Activated CD8-positive, alpha-beta T cell treated with anti-CD3 and anti-CD28 coated beads for 36 hours (primary cell): ENCODE results near the gene PIK3AP1. TPM values are rescaled to one million over a fixed set of nuclear protein-coding genes. Genes with fewer than 3 reads are reported as not detected.

ENCODE experiments used
- ATAC-seq: fragments of 200-7000 bp; cut with Tn5 transposase; one replicate; pipeline ENCODE4 v1.10.0; 2021; ENCODE audit warnings: mild to moderate bottlenecking, moderate library complexity
- CTCF ChIA-PET: fragments of 350-600 bp; sonication (Branson Sonifier 250); formaldehyde crosslinking; loops from one replicate; lab custom pipeline; 2021; ENCODE audit warnings: antibody characterized with exemption; lab: Charles Lee
- POLR2A ChIA-PET: fragments of 350-600 bp; sonication (Branson Sonifier 250); formaldehyde crosslinking; loops from one replicate; lab custom pipeline; 2021; ENCODE audit warnings: antibody characterized with exemption; lab: Charles Lee
- DNase-seq: peaks from one replicate; pipeline ENCODE4 v3.0.0-alpha.2; 2020
- H3K27ac Mint-ChIP-seq: one replicate; pipeline ENCODE4 v1.8.0; 2021; ENCODE audit warnings: mild to moderate bottlenecking, mixed read lengths
- H3K27me3 Mint-ChIP-seq: one replicate; pipeline ENCODE4 v1.8.0; 2021; ENCODE audit warnings: mixed read lengths
- H3K36me3 Mint-ChIP-seq: one replicate; pipeline ENCODE4 v1.8.0; 2021; ENCODE audit warnings: low read depth, mixed read lengths
- H3K4me1 Mint-ChIP-seq: one replicate; pipeline ENCODE4 v1.8.0; 2021; ENCODE audit warnings: low read depth, mixed read lengths
- H3K4me3 Mint-ChIP-seq: one replicate; pipeline ENCODE4 v1.8.0; 2021; ENCODE audit warnings: mild to moderate bottlenecking, moderate library complexity, mixed read lengths
- H3K9me3 Mint-ChIP-seq: one replicate; pipeline ENCODE4 v1.8.0; 2021; ENCODE audit warnings: mixed read lengths
- CTCF ChIP-seq: fragments of 200-600 bp; IDR thresholded peaks from one replicate; pipeline ENCODE4 v1.8.0; 2022; ENCODE audit warnings: antibody characterized with exemption, mild to moderate bottlenecking
- intact Hi-C: fragments of 100-400 bp; cut with micrococcal nuclease; formaldehyde crosslinking; loops from one replicate; pipeline ENCODE4 v1.10.0; 2022
- total RNA-seq, 2 experiments: library from RNA; stranded (reverse); gene quantifications; one replicate each; pipeline ENCODE4 v1.2.3, GENCODE V29; 2021

Gene PIK3AP1
- 1 to 10 TPM; 4.1 to 4.7 TPM for total RNA-seq

DNA sequence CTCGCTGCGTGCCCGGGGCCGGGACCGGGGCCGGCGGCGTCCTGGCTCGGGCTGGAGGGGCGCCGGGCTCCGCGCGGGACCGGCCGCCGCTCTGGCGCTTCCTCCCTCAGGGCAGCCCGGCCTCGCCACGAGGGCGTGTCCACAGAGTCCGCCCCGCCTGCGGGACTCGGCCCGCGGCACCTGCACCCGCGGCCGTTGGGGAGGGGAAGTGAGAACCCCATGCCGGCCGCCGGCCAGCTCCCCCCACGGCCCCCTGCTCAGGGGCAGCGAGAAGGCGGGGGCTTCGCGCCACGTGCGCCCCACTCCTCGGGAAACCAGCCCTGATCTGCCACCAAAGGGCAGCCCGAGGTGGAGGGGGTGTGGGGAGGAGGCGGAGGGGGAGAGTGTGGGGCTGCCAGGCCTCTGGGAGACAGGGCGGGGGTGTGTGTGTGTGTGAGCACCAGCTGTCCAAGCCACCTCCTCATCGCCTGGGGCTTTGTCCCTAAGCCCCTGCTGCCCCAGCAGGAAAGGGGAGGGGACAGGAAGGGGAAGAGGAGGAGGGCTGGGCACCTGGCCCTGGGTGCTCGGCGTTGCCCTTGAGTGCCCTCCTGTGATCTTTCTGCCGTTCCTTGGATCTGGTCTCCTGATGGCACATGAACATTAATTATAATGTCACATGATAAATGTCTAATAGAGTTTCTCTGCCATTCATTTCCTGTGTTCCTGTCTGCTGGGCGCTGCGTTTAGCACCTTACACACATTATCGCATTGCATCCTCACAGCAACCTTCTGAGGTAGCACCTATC, at the start of gene PIK3AP1:
Gene PIK3AP1, minus strand, starts transcription at position 93 of the 785 bp plus-strand sequence. CDS start 120 bp downstream, outside the sequence.
- CTCF ChIA-PET = interaction anchor here (0.8 to 1.5 kb wide), 2 partner anchors 80 to 155 kb away, joined by 4 read pairs; no protein-coding TSS in a partner anchor
- peak within 1 kb of the TSS; percentile 87 for H3K27ac Mint-ChIP-seq
- H3K36me3 Mint-ChIP-seq = no peaks in the 10 kb centered on the region
- DNase-seq (peak; percentile 51), ATAC-seq (peak; percentile 69)
- peaks cover 24% of the 10 kb centered on the region for H3K4me1 Mint-ChIP-seq
- H3K4me3 Mint-ChIP-seq = peak within 1 kb of the TSS; percentile 81
- no peaks in the 10 kb centered on the region for H3K9me3 Mint-ChIP-seq
- POLR2A ChIA-PET = interaction anchor here (1.2 kb wide), 1 partner anchor 80 kb away, joined by 3 read pairs; no protein-coding TSS in a partner anchor
- no peak for TF ChIP-seq CTCF
- H3K27me3 Mint-ChIP-seq = no peaks in the 10 kb centered on the region
- intact Hi-C loops = no loop called here

- Mint-ChIP-seq H3K4me3 (no peak overlapping the region), H3K9me3 (peaks cover 5% of the 10 kb centered on the region), H3K27me3 (no peaks in the 10 kb centered on the region), H3K36me3 (no peaks in the 10 kb centered on the region), H3K4me1 (peaks cover 5% of the 10 kb centered on the region), H3K27ac (no peak overlapping the region)
- no peak for TF ChIP-seq CTCF
- ATAC-seq (no peak), DNase-seq (no peak)
- intact Hi-C loops = no loop called here
- ChIA-PET POLR2A (no interaction called here), CTCF (interaction anchor here (1.0 to 2.8 kb wide), 3 partner anchors 36 to 269 kb away, joined by 4 to 7 read pairs (median 7); no protein-coding TSS in a partner anchor)
These were observed 47.8 kb upstream of the PIK3AP1 start for GRCh38 chr10:96768136-96768535.

- intact Hi-C loops = no loop called here
- no peaks in the 10 kb centered on the region for H3K27me3 Mint-ChIP-seq
- H3K4me3 Mint-ChIP-seq = no peak overlapping the region
- H3K27ac Mint-ChIP-seq = no peak overlapping the region
- peaks cover 5% of the 10 kb centered on the region for H3K9me3 Mint-ChIP-seq
- POLR2A ChIA-PET = no interaction called here
- no peak for TF ChIP-seq CTCF
- ATAC-seq (no peak), DNase-seq (no peak)
- H3K4me1 Mint-ChIP-seq = peaks cover 5% of the 10 kb centered on the region
- CTCF ChIA-PET = interaction anchor here (1.0 to 2.7 kb wide), 2 partner anchors 37 to 258 kb away, joined by 4 to 7 read pairs; no protein-coding TSS in a partner anchor
- H3K36me3 Mint-ChIP-seq = no peaks in the 10 kb centered on the region
These were observed 47.3 kb upstream of the PIK3AP1 start for GRCh38 chr10:96767611-96768010.

GRCh38 chr10:96765406-96766240, 45.3 kb upstream of the PIK3AP1 start:
- Mint-ChIP-seq H3K9me3 (no peaks in the 10 kb centered on the region), H3K4me3 (no peak overlapping the region), H3K36me3 (no peaks in the 10 kb centered on the region), H3K27me3 (no peaks in the 10 kb centered on the region), H3K27ac (no peak overlapping the region), H3K4me1 (no peaks in the 10 kb centered on the region)
- intact Hi-C loops = loop anchor here (2.0 kb wide), 1 partner anchor 65 kb away; no protein-coding TSS in a partner anchor
- DNase-seq = peak; percentile 90
- peak; percentile 97 for ATAC-seq
- POLR2A ChIA-PET = no interaction called here
- CTCF ChIA-PET = no interaction called here
- peak; percentile 93 for TF ChIP-seq CTCF
